ENCODE data around the gene KCNC4. TPM values are rescaled to one million over a fixed set of nuclear protein-coding genes. Genes with fewer than 3 reads are reported as not detected.

Gene KCNC4
- total RNA-seq, 1 experiment from 2014 or later: 8.9 TPM

DNA sequence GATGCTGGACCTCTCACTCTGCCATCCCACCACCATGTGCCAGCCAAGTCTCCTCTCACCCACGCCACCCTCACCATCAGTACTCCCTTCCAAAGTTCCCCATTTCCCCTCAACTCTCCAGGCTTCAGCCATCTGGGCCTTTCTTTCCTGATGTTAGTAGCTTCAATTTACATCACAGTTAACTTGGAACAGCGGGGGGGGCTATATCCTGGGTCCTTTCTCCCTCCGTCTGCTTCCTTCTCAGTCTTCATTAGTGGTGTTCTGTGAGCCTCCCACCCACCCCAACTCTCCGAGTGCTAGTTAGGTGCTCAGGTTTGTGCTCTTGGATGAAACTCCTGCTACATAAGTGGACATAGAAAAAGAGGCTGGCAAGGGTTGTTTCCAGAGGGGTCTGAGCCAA, 31.9 kb downstream of the KCNC4 start:
- Histone ChIP-seq H3K27me3 (ENCODE audit: insufficient read depth, low read length) (no peaks in the 10 kb centered on the region), H3K4me1 (ENCODE audit: insufficient read depth, low read length) (peaks cover 15% of the 10 kb centered on the region), H3K14ac (ENCODE audit: insufficient read depth, low read length) (no peak overlapping the region), H3K79me2 (ENCODE audit: insufficient read depth, low read length) (no peaks in the 10 kb centered on the region), H2BK15ac (ENCODE audit: low read depth, low read length) (no peak overlapping the region), H4K20me1 (ENCODE audit: control insufficient read depth, insufficient read depth, insufficient read length) (no peaks in the 10 kb centered on the region), H3K4me2 (ENCODE audit: insufficient read depth, insufficient read length, low read length) (no peak overlapping the region), H3K79me1 (ENCODE audit: insufficient read depth, low read depth, low read length, poor library complexity, severe bottlenecking) (no peaks in the 10 kb centered on the region), H2BK120ac (ENCODE audit: low read depth, low read length, poor library complexity, severe bottlenecking) (no peak overlapping the region), H2BK20ac (ENCODE audit: low read depth, low read length, poor library complexity, severe bottlenecking) (no peak overlapping the region), H2BK5ac (ENCODE audit: insufficient read length, low read length) (no peak overlapping the region), H2AK5ac (ENCODE audit: insufficient read length, low read length) (no peak overlapping the region), H2AFZ (ENCODE audit: low read length) (no peak overlapping the region), H3K4ac (ENCODE audit: low read depth, low read length) (no peak overlapping the region), H4K8ac (replicated peaks; ENCODE audit: insufficient read length, low read depth, low read length) (no peak overlapping the region), H3K27ac (ENCODE audit: insufficient read length, low read depth, low read length) (no peak overlapping the region), H4K5ac (ENCODE audit: insufficient read length, low read depth, low read length) (no peak overlapping the region), H3K56ac (ENCODE audit: insufficient read length, low read depth, low read length) (no peak overlapping the region), H4K91ac (ENCODE audit: insufficient read length, low read depth, low read length) (no peak overlapping the region), H3T11ph (ENCODE audit: low read length) (no peak overlapping the region), H2BK12ac (ENCODE audit: insufficient read length, low read depth, low read length) (no peak overlapping the region), H3K9ac (ENCODE audit: extremely low read depth, insufficient read length, low read length) (no peak overlapping the region), H3K23me2 (ENCODE audit: insufficient read length, low read depth, low read length, poor library complexity, severe bottlenecking) (no peaks in the 10 kb centered on the region), H3K18ac (ENCODE audit: insufficient read length, low read depth, low read length) (no peak overlapping the region), H3K23ac (ENCODE audit: insufficient read length, low read depth, low read length) (no peak overlapping the region), H3K9me3 (ENCODE audit: control insufficient read depth, low read depth, low read length) (no peaks in the 10 kb centered on the region)
- DNase-seq: no peak
- no CpG with 5 or more reads among the region's 4 CpGs for WGBS (ENCODE audit: extremely low coverage, insufficient read length, low lambda C conversion rate)
- Mint-ChIP-seq H3K27ac (peak overlapping the region in 2 of 3 experiments; percentile 9 to 65; a peak in 3 of 7 replicates), H3K36me3 (ENCODE audit: insufficient read depth in 1 of 3, low read depth in 3 of 3) (no peaks in the 10 kb centered on the region; a peak in 1 of 7 replicates), H3K9me3 (no peaks in the 10 kb centered on the region), H3K4me3 (peak overlapping the region in 1 of 2 experiments; percentile 8; a peak in 2 of 5 replicates), H3K27me3 (ENCODE audit: low read depth) (peaks cover 28% of the 10 kb centered on the region), H3K4me1 (peaks cover 30 to 41% of the 10 kb centered on the region in 2 experiments)
- TF ChIP-seq, protein P1, sequence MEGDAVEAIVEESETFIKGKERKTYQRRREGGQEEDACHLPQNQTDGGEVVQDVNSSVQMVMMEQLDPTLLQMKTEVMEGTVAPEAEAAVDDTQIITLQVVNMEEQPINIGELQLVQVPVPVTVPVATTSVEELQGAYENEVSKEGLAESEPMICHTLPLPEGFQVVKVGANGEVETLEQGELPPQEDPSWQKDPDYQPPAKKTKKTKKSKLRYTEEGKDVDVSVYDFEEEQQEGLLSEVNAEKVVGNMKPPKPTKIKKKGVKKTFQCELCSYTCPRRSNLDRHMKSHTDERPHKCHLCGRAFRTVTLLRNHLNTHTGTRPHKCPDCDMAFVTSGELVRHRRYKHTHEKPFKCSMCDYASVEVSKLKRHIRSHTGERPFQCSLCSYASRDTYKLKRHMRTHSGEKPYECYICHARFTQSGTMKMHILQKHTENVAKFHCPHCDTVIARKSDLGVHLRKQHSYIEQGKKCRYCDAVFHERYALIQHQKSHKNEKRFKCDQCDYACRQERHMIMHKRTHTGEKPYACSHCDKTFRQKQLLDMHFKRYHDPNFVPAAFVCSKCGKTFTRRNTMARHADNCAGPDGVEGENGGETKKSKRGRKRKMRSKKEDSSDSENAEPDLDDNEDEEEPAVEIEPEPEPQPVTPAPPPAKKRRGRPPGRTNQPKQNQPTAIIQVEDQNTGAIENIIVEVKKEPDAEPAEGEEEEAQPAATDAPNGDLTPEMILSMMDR (conservative IDR thresholded peaks at IDR 0.05): no peak

Data from H9 (cell line).